AG04450 (cell line): Measurements from ENCODE around the gene SLC25A29. TPM values are rescaled to one million over a fixed set of nuclear protein-coding genes. Genes with fewer than 3 reads are reported as not detected.

Source experiments
- CTCF ChIA-PET: fragments of 300-600, 350-600 bp; formaldehyde crosslinking; extraction: SDS; loops from one replicate; lab custom pipeline; 2022; ENCODE audit warnings: antibody characterized with exemption, inconsistent platforms; lab: Charles Lee
- POLR2A ChIA-PET: fragments of 350-600 bp; formaldehyde crosslinking; extraction: SDS; loops from one replicate; lab custom pipeline; 2021; ENCODE audit warnings: antibody characterized with exemption, inconsistent platforms; lab: Yijun Ruan, JAX
- DNase-seq: peaks from one replicate; pipeline ENCODE4 v3.0.0-alpha.2; 2011; ENCODE audit warnings: low read depth, low spot score
- H3K27ac ChIP-seq: one replicate; pipeline ENCODE4 v1.5.1; 2012; ENCODE audit warnings: low read depth, low read length, control low read depth
- H3K27me3 ChIP-seq: one replicate; pipeline ENCODE4 v1.6.0; 2012; ENCODE audit warnings: low read length; ENCODE audit not compliant: control insufficient read depth, insufficient read depth
- H3K4me3 ChIP-seq: 2 replicates; pipeline ENCODE4 v1.5.1; 2011; ENCODE audit warnings: mild to moderate bottlenecking, low read depth, low read length, control low read depth
- H3K9me3 ChIP-seq: 2 replicates; pipeline ENCODE4 v1.5.1; 2012; ENCODE audit warnings: low read length; ENCODE audit not compliant: control insufficient read depth, insufficient read depth
- polyA minus RNA-seq: library from RNA; depleted of rRNA, polyadenylated mRNA; stranded (reverse); fragments of >200 nt; gene quantifications from 2 replicates; pipeline ENCODE4 v1.2.3, GENCODE V29; 2011; rRNA and poly(A)+ RNA removed
- polyA plus RNA-seq: library from polyadenylated mRNA; depleted of rRNA; stranded (reverse); fragments of >200 nt; gene quantifications from 2 replicates; pipeline ENCODE4 v1.2.3, GENCODE V29; 2011; rRNA removed
- TF ChIP-seq, protein P1 (sequence below): IDR thresholded peaks from 2 replicates; pipeline ENCODE4 v1.5.1; 2011; ENCODE audit warnings: low read depth, low read length, control low read depth, inconsistent platforms

SLC25A29 gene, protein sequence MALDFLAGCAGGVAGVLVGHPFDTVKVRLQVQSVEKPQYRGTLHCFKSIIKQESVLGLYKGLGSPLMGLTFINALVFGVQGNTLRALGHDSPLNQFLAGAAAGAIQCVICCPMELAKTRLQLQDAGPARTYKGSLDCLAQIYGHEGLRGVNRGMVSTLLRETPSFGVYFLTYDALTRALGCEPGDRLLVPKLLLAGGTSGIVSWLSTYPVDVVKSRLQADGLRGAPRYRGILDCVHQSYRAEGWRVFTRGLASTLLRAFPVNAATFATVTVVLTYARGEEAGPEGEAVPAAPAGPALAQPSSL
- polyA plus RNA-seq (21.3 and 26.1 TPM in 2 replicates), polyA minus RNA-seq (14.6 and 16.1 TPM in 2 replicates)

DNA sequence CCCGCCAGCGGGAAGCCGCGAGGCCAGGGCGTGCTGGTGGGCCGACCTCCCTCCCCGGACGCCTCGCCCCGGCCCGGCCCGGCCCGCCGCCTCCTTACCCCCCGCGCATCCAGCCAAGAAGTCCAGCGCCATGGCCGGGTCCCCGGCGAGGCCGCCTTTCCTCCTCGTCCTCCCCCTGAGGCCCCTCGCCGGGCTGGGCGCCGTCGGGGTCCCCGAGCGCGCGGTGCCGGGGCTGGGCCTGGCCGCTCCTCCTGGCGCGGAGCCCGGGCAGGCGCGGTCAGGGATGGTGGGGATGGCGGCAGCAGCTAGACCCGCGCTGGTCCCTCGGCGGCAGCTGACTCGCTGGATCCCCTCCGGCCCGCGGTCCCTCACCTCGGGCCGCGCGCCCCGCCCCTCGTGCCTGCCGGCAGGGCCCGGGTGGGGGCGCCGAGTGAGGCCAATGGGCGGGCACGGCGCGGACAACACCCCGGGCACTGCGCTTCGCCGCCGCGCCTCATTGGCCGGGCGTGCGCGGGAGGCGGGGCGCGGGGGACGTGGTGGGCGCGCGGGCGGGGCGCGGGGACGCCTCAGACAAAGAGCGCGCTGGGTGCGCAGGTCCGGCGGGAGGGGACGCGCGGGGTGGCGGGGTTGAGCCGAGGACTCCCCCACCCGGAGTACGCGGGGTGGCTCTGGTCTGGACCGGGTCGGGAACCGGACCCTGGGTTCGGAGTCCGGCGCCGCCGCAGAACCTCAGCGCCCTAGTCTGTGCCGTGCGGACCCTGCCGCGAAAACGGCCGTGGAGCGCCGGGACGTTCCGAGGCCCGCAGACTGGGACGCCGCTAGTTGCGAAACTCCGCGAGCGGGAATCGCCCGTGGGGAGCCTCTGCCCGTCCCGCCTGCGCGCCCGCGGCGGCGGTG is at the start of gene SLC25A29:
SLC25A29 (minus strand) TSS at position 344 of the 897 bp plus-strand sequence; CDS start at position 132, 212 bp downstream.
- TF ChIP-seq, protein P1, sequence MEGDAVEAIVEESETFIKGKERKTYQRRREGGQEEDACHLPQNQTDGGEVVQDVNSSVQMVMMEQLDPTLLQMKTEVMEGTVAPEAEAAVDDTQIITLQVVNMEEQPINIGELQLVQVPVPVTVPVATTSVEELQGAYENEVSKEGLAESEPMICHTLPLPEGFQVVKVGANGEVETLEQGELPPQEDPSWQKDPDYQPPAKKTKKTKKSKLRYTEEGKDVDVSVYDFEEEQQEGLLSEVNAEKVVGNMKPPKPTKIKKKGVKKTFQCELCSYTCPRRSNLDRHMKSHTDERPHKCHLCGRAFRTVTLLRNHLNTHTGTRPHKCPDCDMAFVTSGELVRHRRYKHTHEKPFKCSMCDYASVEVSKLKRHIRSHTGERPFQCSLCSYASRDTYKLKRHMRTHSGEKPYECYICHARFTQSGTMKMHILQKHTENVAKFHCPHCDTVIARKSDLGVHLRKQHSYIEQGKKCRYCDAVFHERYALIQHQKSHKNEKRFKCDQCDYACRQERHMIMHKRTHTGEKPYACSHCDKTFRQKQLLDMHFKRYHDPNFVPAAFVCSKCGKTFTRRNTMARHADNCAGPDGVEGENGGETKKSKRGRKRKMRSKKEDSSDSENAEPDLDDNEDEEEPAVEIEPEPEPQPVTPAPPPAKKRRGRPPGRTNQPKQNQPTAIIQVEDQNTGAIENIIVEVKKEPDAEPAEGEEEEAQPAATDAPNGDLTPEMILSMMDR: no peak
- ChIA-PET POLR2A (interaction anchor here (1.3 kb wide), 1 partner anchor 69 kb away, joined by 5 read pairs; a partner anchor contains a TSS), CTCF (no interaction called here)
- peak; percentile 33 for DNase-seq
- H3K27ac ChIP-seq: no peak within 1 kb of the TSS
- peak within 1 kb of the TSS; percentile 78 for H3K4me3 ChIP-seq
- H3K27me3 ChIP-seq: no peaks in the 10 kb centered on the region
- H3K9me3 ChIP-seq: peaks cover 5% of the 10 kb centered on the region; the same call in 1 of the 2 replicates

DNA sequence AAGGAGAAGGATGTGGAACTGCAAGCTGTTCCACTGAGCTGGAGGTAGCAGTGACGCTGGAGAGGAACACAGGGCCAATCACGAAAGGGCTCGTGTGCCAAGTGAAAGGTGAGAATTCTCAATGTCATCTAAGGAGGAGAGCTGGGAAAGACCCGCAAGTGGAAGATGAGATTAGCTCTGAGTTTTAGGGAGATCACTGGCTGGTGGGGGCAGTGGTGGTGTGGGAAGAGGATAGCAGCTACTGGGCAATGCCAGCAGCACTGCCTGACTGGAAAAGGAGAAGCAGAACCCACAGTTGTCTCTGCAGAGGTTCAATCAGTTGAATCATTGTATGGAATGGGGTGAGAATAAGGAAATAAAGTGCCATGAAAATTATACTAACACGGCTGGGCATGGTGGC is 44.7 kb upstream of the SLC25A29 start:
- POLR2A ChIA-PET: no interaction called here
- no peak for DNase-seq
- CTCF ChIA-PET: interaction anchor here (2.5 kb wide), 1 partner anchor 10 kb away, joined by 7 read pairs; no protein-coding TSS in a partner anchor

GRCh38 chr14:100350276-100350926 is 44.2 kb upstream of the SLC25A29 start:
- no peak for DNase-seq
- H3K9me3 ChIP-seq: no peaks in the 10 kb centered on the region
- H3K27ac ChIP-seq: no peak overlapping the region
- POLR2A ChIA-PET: interaction anchor here (0.6 kb wide), 1 partner anchor 18 kb away, joined by 3 read pairs; no protein-coding TSS in a partner anchor
- no peak overlapping the region for H3K4me3 ChIP-seq
- CTCF ChIA-PET: interaction anchor here (1.0 to 2.5 kb wide), 2 partner anchors 9 to 64 kb away, joined by 5 to 7 read pairs; no protein-coding TSS in a partner anchor
- H3K27me3 ChIP-seq: no peaks in the 10 kb centered on the region
- TF ChIP-seq, protein P1: no peak

More for the DNA sequence above, 44.7 kb upstream of the SLC25A29 start:
- Histone ChIP-seq H3K27me3 (no peaks in the 10 kb centered on the region), H3K4me3 (no peak overlapping the region), H3K9me3 (no peaks in the 10 kb centered on the region), H3K27ac (no peak overlapping the region)
- TF ChIP-seq, protein P1: no peak

- ChIA-PET CTCF (interaction anchor here (1.0 kb wide), 1 partner anchor 63 kb away, joined by 5 read pairs; no protein-coding TSS in a partner anchor), POLR2A (interaction anchor here (0.6 kb wide), 1 partner anchor 21 kb away, joined by 3 read pairs; no protein-coding TSS in a partner anchor)
- Histone ChIP-seq H3K4me3 (no peak overlapping the region), H3K9me3 (no peaks in the 10 kb centered on the region), H3K27ac (no peak overlapping the region), H3K27me3 (no peaks in the 10 kb centered on the region)
- no peak for DNase-seq
- TF ChIP-seq, protein P1: no peak
Measured at GRCh38 chr14:100348784-100349685, 42.8 kb upstream of the SLC25A29 start.
